ENCODE measurements around the gene CFAP74. TPM values are rescaled to one million over a fixed set of nuclear protein-coding genes. Genes with fewer than 3 reads are reported as not detected.

The CFAP74 gene
- total and polyA plus RNA-seq, 9 of the 15 experiments (the other 6 are each of a cell fraction or from before 2014, with no cell fraction given): 0.03 to 0.15 (median 0.05) TPM; not detected in 6

DNA sequence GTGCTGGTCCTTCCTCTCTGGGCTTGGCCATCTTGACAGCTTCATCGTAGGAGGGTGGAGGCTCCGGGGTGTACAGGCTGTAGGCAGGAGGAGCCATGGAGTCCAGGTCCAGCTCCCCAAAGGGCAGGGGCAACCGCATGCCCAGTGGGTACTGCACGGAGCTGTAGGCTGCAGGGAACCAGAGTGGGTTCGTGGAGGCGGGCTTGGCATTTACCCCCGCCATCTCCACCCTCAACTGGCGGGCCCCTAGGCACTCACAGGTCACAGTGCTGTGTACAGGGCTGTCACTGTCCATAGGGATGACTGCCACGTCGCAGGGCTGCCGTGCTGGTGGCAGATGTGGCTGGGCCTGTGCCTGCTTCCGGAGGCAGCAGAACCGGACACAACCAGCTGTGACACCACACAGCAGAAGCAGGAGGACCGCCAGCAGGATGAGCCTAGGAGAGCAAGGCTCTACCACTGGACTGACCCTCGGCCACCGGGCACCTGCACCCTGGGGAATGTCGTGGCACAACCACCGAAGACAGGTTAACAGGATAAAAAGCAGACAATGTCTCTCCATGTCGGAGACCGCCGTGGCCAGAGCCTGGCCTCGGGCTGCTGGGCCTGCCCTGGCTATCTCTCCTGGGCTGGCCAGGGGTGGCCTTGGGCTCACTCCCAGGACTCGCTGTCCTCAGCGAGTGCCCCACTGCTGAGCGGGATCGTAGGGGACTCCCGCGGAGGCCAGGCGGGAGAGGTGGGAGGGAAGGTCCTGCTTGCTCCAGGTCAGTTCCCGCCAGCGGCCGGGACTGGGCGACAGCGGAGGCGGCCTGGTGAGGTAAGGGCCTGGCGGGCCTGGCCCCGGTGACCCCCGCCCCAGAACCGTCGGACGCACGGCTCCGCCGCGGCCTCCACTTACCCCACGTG is 85.3 kb downstream of the CFAP74 start:
- peak overlapping the region; percentile 46; the same call in 2 of the 3 replicates for H3K27ac ChIP-seq (ENCODE audit: extremely low read depth, low read depth, low read length)
- no peaks in the 10 kb centered on the region for H3K79me2 ChIP-seq (ENCODE audit: control insufficient read depth, insufficient read depth, low read length)
- ATAC-seq: peak; percentile 0; the same call in 2 of the 3 replicates
- H3K9me1 ChIP-seq (ENCODE audit: control insufficient read depth, insufficient read depth, low read length): no peaks in the 10 kb centered on the region
- H3K4me1 ChIP-seq (replicated peaks in 1 of 2; ENCODE audit: control insufficient read depth in 2 of 2, insufficient read depth in 2 of 2, low read length in 2 of 2): peaks cover 9 to 84% of the 10 kb centered on the region in 2 experiments; a peak in 4 of 5 replicates
- peaks cover 4% of the 10 kb centered on the region; the same call in 1 of the 2 replicates for H4K20me1 ChIP-seq (replicated peaks; ENCODE audit: control insufficient read depth, insufficient read depth, low read length)
- BruUV-seq (replicated peaks): no TSS peak
- H3K27me3 ChIP-seq (ENCODE audit: control insufficient read depth in 2 of 2, insufficient read depth in 2 of 2, low read length in 2 of 2): peaks cover 0 to 6% of the 10 kb centered on the region in 2 experiments; a peak in 1 of 5 replicates
- H3K36me3 ChIP-seq (ENCODE audit: control insufficient read depth, insufficient read depth, low read length): no peaks in the 10 kb centered on the region
- peak; percentile 54 for FAIRE-seq
- peak overlapping the region; percentile 50 to 95 for H3K9ac ChIP-seq (ENCODE audit: insufficient read depth in 1 of 2, low read depth in 2 of 2, low read length in 2 of 2)
- intact Hi-C loops (cut with micrococcal nuclease) (no loop called here), in situ Hi-C loops (cut with MboI) (loop anchor here (10.0 kb wide), 1 partner anchor 553 kb away; no protein-coding TSS in a partner anchor)
- CTCF ChIA-PET (ENCODE audit: low intra/inter-chr PET ratio): interaction anchor here (0.7 kb wide), 1 partner anchor 475 kb away, joined by 3 read pairs; no protein-coding TSS in a partner anchor
- WGBS (ENCODE audit: insufficient coverage, low coverage, missing lambda C conversion rate): 41% methylated on average over 43 of the region's 46 CpGs
- POLR2A ChIA-PET: interaction anchor here (0.6 kb wide), 3 partner anchors 12 to 1646 kb away, joined by 3 to 5 read pairs (median 3); no protein-coding TSS in a partner anchor
- peak in 1 of 4 experiments; percentile 35 for DNase-seq (ENCODE audit: extremely low read depth in 1 of 4, low spot score in 3 of 4)
- H3K9me3 ChIP-seq (replicated peaks; ENCODE audit: control insufficient read depth, insufficient read depth, low read depth, low read length): no peaks in the 10 kb centered on the region
- peak overlapping the region; percentile 88 for H2AFZ ChIP-seq (ENCODE audit: low read depth, low read length)
- peak overlapping the region; percentile 51 for H3K4me3 ChIP-seq
- H3K4me2 ChIP-seq (ENCODE audit: insufficient read depth, low read length): peak overlapping the region; percentile 66
- TF ChIP-seq RBM34 (IDR thresholded peaks at IDR 0.05; ENCODE audit: borderline replicate concordance, insufficient read depth, low read length) (no peak), NR1H2 (CRISPR knock-in tag; IDR thresholded peaks at IDR 0.05) (no peak), ZNF143 (CRISPR knock-in tag; IDR thresholded peaks at IDR 0.05) (0 out of 2 replicates have a peak, but pooled peaks have one; percentile 9), NFIC (IDR thresholded peaks at IDR 0.05) (no peak), KLF10 (CRISPR knock-in tag; IDR thresholded peaks at IDR 0.05) (no peak), PRMT5 (CRISPR knock-in tag; IDR thresholded peaks at IDR 0.05) (no peak), ZNF444 (CRISPR knock-in tag; IDR thresholded peaks at IDR 0.05) (no peak), LCOR (CRISPR knock-in tag; IDR thresholded peaks at IDR 0.05) (no peak), PHF8 (IDR thresholded peaks at IDR 0.05; ENCODE audit: borderline replicate concordance, low read length) (no peak), ZNF57 (CRISPR knock-in tag; IDR thresholded peaks at IDR 0.05) (no peak), BRD4 (IDR thresholded peaks at IDR 0.05) (no peak), L3MBTL2 (IDR thresholded peaks at IDR 0.05) (no peak), FOXA1 (IDR thresholded peaks at IDR 0.05; ENCODE audit: borderline replicate concordance) (no peak), ZNF766 (CRISPR knock-in tag; conservative IDR thresholded peaks at IDR 0.05) (no peak), ZNF324 (CRISPR knock-in tag; IDR thresholded peaks at IDR 0.05) (no peak), HDAC6 (IDR thresholded peaks at IDR 0.05; ENCODE audit: low read depth, low read length) (no peak), ZKSCAN1 (IDR thresholded peaks at IDR 0.05; ENCODE audit: low read depth, low read length) (no peak), ZFX (CRISPR knock-in tag; IDR thresholded peaks at IDR 0.05) (peak; percentile 70)
- TF ChIP-seq, protein P1, sequence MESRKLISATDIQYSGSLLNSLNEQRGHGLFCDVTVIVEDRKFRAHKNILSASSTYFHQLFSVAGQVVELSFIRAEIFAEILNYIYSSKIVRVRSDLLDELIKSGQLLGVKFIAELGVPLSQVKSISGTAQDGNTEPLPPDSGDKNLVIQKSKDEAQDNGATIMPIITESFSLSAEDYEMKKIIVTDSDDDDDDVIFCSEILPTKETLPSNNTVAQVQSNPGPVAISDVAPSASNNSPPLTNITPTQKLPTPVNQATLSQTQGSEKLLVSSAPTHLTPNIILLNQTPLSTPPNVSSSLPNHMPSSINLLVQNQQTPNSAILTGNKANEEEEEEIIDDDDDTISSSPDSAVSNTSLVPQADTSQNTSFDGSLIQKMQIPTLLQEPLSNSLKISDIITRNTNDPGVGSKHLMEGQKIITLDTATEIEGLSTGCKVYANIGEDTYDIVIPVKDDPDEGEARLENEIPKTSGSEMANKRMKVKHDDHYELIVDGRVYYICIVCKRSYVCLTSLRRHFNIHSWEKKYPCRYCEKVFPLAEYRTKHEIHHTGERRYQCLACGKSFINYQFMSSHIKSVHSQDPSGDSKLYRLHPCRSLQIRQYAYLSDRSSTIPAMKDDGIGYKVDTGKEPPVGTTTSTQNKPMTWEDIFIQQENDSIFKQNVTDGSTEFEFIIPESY (CRISPR knock-in tag; IDR thresholded peaks at IDR 0.05): peak; percentile 76
- TF ChIP-seq, protein P2, sequence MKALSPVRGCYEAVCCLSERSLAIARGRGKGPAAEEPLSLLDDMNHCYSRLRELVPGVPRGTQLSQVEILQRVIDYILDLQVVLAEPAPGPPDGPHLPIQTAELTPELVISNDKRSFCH (CRISPR knock-in tag; IDR thresholded peaks at IDR 0.05): no peak
- TF ChIP-seq, protein P2 (tag; IDR thresholded peaks at IDR 0.05): 0 out of 2 replicates have a peak, but pooled peaks have one; percentile 68
